ENCODE data around the gene C5orf63. TPM values are rescaled to one million over a fixed set of nuclear protein-coding genes. Genes with fewer than 3 reads are reported as not detected.

C5orf63 gene
- total RNA-seq, 1 experiment from 2014 or later = 1.2 TPM

DNA sequence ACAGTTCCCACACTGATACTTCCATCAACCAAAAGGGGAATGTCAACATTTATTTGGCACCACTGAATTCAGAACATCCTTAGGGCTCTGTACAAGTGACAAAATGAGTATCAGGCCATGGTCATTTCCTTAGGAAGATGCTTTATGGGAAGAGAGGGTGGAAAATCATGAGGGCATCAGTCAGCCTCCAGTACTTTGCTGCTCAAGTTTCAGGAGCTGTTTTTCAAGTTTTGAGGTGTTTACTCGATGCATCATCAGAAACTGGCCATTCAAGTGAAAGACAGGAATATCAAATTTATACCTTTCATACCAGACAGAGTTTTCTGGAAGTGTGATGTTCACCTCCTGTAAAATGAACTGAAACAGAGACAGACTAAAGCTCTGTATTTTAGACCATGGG lies 21.7 kb downstream of the C5orf63 start:
- H3K27me3 ChIP-seq (ENCODE audit: insufficient read depth, low read length) = no peaks in the 10 kb centered on the region
- Mint-ChIP-seq H3K36me3 (ENCODE audit: insufficient read depth in 1 of 3, low read depth in 3 of 3) (peaks cover 7 to 9% (median 7%) of the 10 kb centered on the region in 3 experiments), H3K27me3 (ENCODE audit: low read depth) (peaks cover 3% of the 10 kb centered on the region; the same call in 1 of the 2 replicates), H3K4me3 (no peak overlapping the region), H3K9me3 (peaks cover 9 to 12% of the 10 kb centered on the region in 2 experiments), H3K27ac (no peak overlapping the region), H3K4me1 (no peaks in the 10 kb centered on the region)
- H3K18ac ChIP-seq (ENCODE audit: insufficient read length, low read depth, low read length) = no peak overlapping the region
- H2BK5ac ChIP-seq (ENCODE audit: insufficient read length, low read length) = no peak overlapping the region
- no peak overlapping the region for H4K8ac ChIP-seq (replicated peaks; ENCODE audit: insufficient read length, low read depth, low read length)
- H3K14ac ChIP-seq (ENCODE audit: insufficient read depth, low read length) = no peak overlapping the region
- no peak overlapping the region for H3K4me2 ChIP-seq (ENCODE audit: insufficient read depth, insufficient read length, low read length)
- no peak overlapping the region for H3K9ac ChIP-seq (ENCODE audit: extremely low read depth, insufficient read length, low read length)
- H2AFZ ChIP-seq (ENCODE audit: low read length) = no peak overlapping the region
- no peaks in the 10 kb centered on the region for H3K23me2 ChIP-seq (ENCODE audit: insufficient read length, low read depth, low read length, poor library complexity, severe bottlenecking)
- H3T11ph ChIP-seq (ENCODE audit: low read length) = no peak overlapping the region
- DNase-seq = no peak
- H4K91ac ChIP-seq (ENCODE audit: insufficient read length, low read depth, low read length) = no peak overlapping the region
- no peak overlapping the region for H3K23ac ChIP-seq (ENCODE audit: insufficient read length, low read depth, low read length)
- no peak overlapping the region for H2BK12ac ChIP-seq (ENCODE audit: insufficient read length, low read depth, low read length)
- TF ChIP-seq, protein P1, sequence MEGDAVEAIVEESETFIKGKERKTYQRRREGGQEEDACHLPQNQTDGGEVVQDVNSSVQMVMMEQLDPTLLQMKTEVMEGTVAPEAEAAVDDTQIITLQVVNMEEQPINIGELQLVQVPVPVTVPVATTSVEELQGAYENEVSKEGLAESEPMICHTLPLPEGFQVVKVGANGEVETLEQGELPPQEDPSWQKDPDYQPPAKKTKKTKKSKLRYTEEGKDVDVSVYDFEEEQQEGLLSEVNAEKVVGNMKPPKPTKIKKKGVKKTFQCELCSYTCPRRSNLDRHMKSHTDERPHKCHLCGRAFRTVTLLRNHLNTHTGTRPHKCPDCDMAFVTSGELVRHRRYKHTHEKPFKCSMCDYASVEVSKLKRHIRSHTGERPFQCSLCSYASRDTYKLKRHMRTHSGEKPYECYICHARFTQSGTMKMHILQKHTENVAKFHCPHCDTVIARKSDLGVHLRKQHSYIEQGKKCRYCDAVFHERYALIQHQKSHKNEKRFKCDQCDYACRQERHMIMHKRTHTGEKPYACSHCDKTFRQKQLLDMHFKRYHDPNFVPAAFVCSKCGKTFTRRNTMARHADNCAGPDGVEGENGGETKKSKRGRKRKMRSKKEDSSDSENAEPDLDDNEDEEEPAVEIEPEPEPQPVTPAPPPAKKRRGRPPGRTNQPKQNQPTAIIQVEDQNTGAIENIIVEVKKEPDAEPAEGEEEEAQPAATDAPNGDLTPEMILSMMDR (conservative IDR thresholded peaks at IDR 0.05) = no peak
- no peak overlapping the region for H2BK20ac ChIP-seq (ENCODE audit: low read depth, low read length, poor library complexity, severe bottlenecking)
- no peak overlapping the region for H3K56ac ChIP-seq (ENCODE audit: insufficient read length, low read depth, low read length)
- no peaks in the 10 kb centered on the region for H4K20me1 ChIP-seq (ENCODE audit: control insufficient read depth, insufficient read depth, insufficient read length)
- no peaks in the 10 kb centered on the region for H3K9me3 ChIP-seq (ENCODE audit: control insufficient read depth, low read depth, low read length)
- no peak overlapping the region for H2AK5ac ChIP-seq (ENCODE audit: insufficient read length, low read length)
- no peak overlapping the region for H3K4ac ChIP-seq (ENCODE audit: low read depth, low read length)
- no CpG with 5 or more reads among the region's 1 CpG for WGBS (ENCODE audit: extremely low coverage, insufficient read length, low lambda C conversion rate)
- H3K79me2 ChIP-seq (ENCODE audit: insufficient read depth, low read length) = no peaks in the 10 kb centered on the region
- H3K4me1 ChIP-seq (ENCODE audit: insufficient read depth, low read length) = no peaks in the 10 kb centered on the region
- no peak overlapping the region for H3K27ac ChIP-seq (ENCODE audit: insufficient read length, low read depth, low read length)
- no peaks in the 10 kb centered on the region for H3K79me1 ChIP-seq (ENCODE audit: insufficient read depth, low read depth, low read length, poor library complexity, severe bottlenecking)
- no peak overlapping the region for H2BK15ac ChIP-seq (ENCODE audit: low read depth, low read length)
- H2BK120ac ChIP-seq (ENCODE audit: low read depth, low read length, poor library complexity, severe bottlenecking) = no peak overlapping the region
- H4K5ac ChIP-seq (ENCODE audit: insufficient read length, low read depth, low read length) = no peak overlapping the region

All from H9 (cell line).